Activated effector memory CD4-positive, alpha-beta T cell treated with anti-CD3 and anti-CD28 coated beads, Interleukin-2, amount 50 U/mL, for 16 hours (primary cell): ENCODE data around the gene SLC17A1.

Experiments used
- DNase-seq: peaks from one replicate; pipeline ENCODE4 v3.0.0-alpha.2; 2020

The SLC17A1 gene

GRCh38 chr6:25831532-25832306, at the start of gene SLC17A1:
SLC17A1 (minus strand) TSS chr6:25832052; CDS start chr6:25830557, 1,495 bp downstream.
- no peak for DNase-seq

GRCh38 chr6:25880601-25881000, 48.7 kb upstream of the SLC17A1 start:
- no peak for DNase-seq

GRCh38 chr6:25878721-25879322, 47.0 kb upstream of the SLC17A1 start:
- DNase-seq, result no peak

- DNase-seq, result no peak
Observed at GRCh38 chr6:25875926-25876602, 44.2 kb upstream of the SLC17A1 start.

GRCh38 chr6:25875563-25875905, 43.7 kb upstream of the SLC17A1 start:
- no peak for DNase-seq

GRCh38 chr6:25874822-25875562, 43.1 kb upstream of the SLC17A1 start:
- DNase-seq, result no peak

GRCh38 chr6:25874118-25874517, 42.3 kb upstream of the SLC17A1 start, which contains the start of gene SLC17A3:
SLC17A3 (minus strand) TSS chr6:25874243; CDS start chr6:25868387, 5,856 bp downstream.
- DNase-seq, result no peak

GRCh38 chr6:25872814-25873213, 41.0 kb upstream of the SLC17A1 start:
- DNase-seq, result no peak

GRCh38 chr6:25869840-25870239, 38.0 kb upstream of the SLC17A1 start:
- DNase-seq, result no peak

- DNase-seq, result no peak
Observed at GRCh38 chr6:25868436-25869183, 36.8 kb upstream of the SLC17A1 start.

- DNase-seq, result no peak
Observed at GRCh38 chr6:25866011-25866410, 34.2 kb upstream of the SLC17A1 start.

- no peak for DNase-seq
Observed at GRCh38 chr6:25863360-25863759, 31.5 kb upstream of the SLC17A1 start.

- no peak for DNase-seq
Observed at GRCh38 chr6:25862199-25862598, 30.3 kb upstream of the SLC17A1 start.

GRCh38 chr6:25852756-25853155, 20.9 kb upstream of the SLC17A1 start:
- DNase-seq, result no peak

GRCh38 chr6:25851961-25852360, 20.1 kb upstream of the SLC17A1 start:
- DNase-seq, result no peak

GRCh38 chr6:25844518-25844917, 12.7 kb upstream of the SLC17A1 start:
- DNase-seq, result no peak

GRCh38 chr6:25842526-25842925, 10.7 kb upstream of the SLC17A1 start:
- no peak for DNase-seq

- no peak for DNase-seq
Observed at GRCh38 chr6:25835442-25836283, 3.8 kb upstream of the SLC17A1 start.

- DNase-seq, result no peak
Observed at GRCh38 chr6:25834950-25835349, 3.1 kb upstream of the SLC17A1 start.

- DNase-seq, result no peak
Observed at GRCh38 chr6:25833136-25833535, 1.3 kb upstream of the SLC17A1 start.

GRCh38 chr6:25832670-25833069, 818 bp upstream of the SLC17A1 start:
- DNase-seq, result no peak

GRCh38 chr6:25832307-25832662, 433 bp upstream of the SLC17A1 start:
- no peak for DNase-seq
